ENCODE measurements around the gene DEPDC1.
A peak's percentile ranks its signal among the peaks of the same experiment; 100 is the strongest.
"Not testable (repeated sequence)": the region's sequence is repeated elsewhere in the genome, so short reads cannot be mapped to it uniquely, and the experiment has no call there.

DEPDC1 gene

DNA sequence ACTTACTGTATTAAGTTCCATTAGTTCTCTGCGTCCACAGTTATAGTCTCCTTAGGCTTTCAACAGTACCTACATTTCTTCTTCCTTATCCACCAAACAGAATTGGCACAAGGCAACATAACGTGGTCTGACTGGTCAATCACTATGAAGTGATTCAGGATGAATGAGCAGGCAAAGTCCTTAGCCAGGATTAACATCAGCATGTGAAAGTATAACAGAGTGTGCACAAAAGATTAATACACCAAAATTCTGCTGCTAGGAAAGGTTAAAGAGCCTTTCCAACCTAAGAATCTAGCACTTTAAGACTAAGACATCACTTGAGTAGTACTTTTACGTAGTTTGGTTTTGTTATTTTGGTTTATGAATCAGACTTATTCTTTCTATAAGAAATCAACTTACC lies 15.8 kb downstream of the DEPDC1 start (continued):
- no peak for TF ChIP-seq ZNF610 (tag by site-specific recombination; IDR thresholded peaks at IDR 0.05; ENCODE audit: borderline replicate concordance)
- TF ChIP-seq, protein P1, sequence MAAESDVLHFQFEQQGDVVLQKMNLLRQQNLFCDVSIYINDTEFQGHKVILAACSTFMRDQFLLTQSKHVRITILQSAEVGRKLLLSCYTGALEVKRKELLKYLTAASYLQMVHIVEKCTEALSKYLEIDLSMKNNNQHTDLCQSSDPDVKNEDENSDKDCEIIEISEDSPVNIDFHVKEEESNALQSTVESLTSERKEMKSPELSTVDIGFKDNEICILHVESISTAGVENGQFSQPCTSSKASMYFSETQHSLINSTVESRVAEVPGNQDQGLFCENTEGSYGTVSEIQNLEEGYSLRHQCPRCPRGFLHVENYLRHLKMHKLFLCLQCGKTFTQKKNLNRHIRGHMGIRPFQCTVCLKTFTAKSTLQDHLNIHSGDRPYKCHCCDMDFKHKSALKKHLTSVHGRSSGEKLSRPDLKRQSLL (tag by site-specific recombination; IDR thresholded peaks at IDR 0.05) = no peak

DNA sequence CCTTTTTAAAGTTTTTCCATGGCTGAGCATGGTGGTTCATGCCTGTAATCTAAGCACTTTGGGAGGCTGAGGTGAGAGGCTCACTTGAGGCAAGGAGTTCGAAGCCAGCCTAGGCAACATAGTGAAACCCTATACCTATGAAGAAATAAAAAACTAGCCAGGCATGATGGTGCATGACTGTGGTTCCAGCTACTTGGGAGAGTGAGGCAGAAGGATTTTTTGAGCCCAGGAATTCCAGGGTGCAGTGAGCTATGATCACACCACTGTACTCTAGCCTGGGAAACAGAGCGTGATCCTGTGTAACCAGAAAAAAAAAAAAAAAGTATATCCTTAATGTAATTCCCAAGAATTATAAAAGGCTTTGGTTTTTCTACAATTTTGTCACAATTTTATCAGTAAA lies 17.4 kb downstream of the DEPDC1 start:
- no peak for TF ChIP-seq ZNF610 (tag by site-specific recombination; IDR thresholded peaks at IDR 0.05; ENCODE audit: borderline replicate concordance)
- TF ChIP-seq ZNF654 (tag by site-specific recombination; IDR thresholded peaks at IDR 0.05; ENCODE audit: low read depth) = no peak
- TF ChIP-seq, protein P2, sequence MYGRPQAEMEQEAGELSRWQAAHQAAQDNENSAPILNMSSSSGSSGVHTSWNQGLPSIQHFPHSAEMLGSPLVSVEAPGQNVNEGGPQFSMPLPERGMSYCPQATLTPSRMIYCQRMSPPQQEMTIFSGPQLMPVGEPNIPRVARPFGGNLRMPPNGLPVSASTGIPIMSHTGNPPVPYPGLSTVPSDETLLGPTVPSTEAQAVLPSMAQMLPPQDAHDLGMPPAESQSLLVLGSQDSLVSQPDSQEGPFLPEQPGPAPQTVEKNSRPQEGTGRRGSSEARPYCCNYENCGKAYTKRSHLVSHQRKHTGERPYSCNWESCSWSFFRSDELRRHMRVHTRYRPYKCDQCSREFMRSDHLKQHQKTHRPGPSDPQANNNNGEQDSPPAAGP (tag by site-specific recombination; IDR thresholded peaks at IDR 0.05) = no peak

DNA sequence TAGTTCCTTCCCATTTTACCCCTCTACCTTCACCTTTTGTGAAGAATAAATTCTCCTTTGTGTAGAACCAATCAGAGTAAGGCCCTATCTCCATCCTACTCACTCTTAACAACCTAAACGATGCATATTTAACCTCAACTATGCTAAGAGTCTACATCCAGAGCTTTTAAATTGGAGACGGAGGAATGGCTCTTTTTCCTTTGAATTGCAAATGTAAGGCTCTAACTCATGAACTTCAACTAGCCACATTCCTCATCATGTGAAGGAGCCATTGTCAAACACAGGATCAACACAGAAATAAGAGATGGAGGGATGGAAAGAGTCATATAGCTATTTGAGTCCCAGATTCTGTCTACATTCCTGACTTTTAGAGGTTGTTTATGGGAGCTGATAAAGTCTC lies 18.2 kb downstream of the DEPDC1 start:
- peaks cover 51 to 84% of the 10 kb centered on the region in 2 experiments for H3K36me3 ChIP-seq (ENCODE audit: control insufficient read depth in 2 of 2, insufficient read depth in 1 of 2, low read length in 2 of 2)
- H3K27ac ChIP-seq (ENCODE audit: extremely low read depth, low read depth, low read length) = no peak overlapping the region
- H3K9me3 ChIP-seq (ENCODE audit: control insufficient read depth, insufficient read depth, low read depth, low read length) = no peaks in the 10 kb centered on the region
- TF ChIP-seq ZNF354C (tag by site-specific recombination; IDR thresholded peaks at IDR 0.05; ENCODE audit: borderline replicate concordance, low read depth) (no peak), HOXA7 (CRISPR knock-in tag; IDR thresholded peaks at IDR 0.05; ENCODE audit: borderline replicate concordance) (no peak)
- ChIA-PET POLR2A (interaction anchor here (1.8 kb wide), 1 partner anchor 17 kb away, joined by 6 read pairs; no protein-coding TSS in a partner anchor), CTCF (interaction anchor here (1.0 kb wide), 1 partner anchor 8 kb away, joined by 3 read pairs; no protein-coding TSS in a partner anchor)
- H3K4me1 ChIP-seq (ENCODE audit: control insufficient read depth, insufficient read depth, low read length) = no peaks in the 10 kb centered on the region
- H3K4me3 ChIP-seq (ENCODE audit: low read depth, low read length) = no peak overlapping the region

More for the DNA sequence above, 17.4 kb downstream of the DEPDC1 start:
- Histone ChIP-seq H3K4me3 (ENCODE audit: low read depth, low read length) (no peak overlapping the region), H3K9me3 (ENCODE audit: control insufficient read depth, insufficient read depth, low read depth, low read length) (no peaks in the 10 kb centered on the region), H3K36me3 (ENCODE audit: control insufficient read depth in 2 of 2, insufficient read depth in 1 of 2, low read length in 2 of 2) (peaks cover 59 to 87% of the 10 kb centered on the region in 2 experiments), H3K27ac (ENCODE audit: extremely low read depth, low read depth, low read length) (no peak overlapping the region), H3K4me1 (ENCODE audit: control insufficient read depth, insufficient read depth, low read length) (no peaks in the 10 kb centered on the region)
- CTCF ChIA-PET = interaction anchor here (0.6 to 1.3 kb wide), 3 partner anchors 18 to 1897 kb away, joined by 3 to 4 read pairs (median 3); partner anchors contain the start of gene DEPDC1
- POLR2A ChIA-PET = no interaction called here

DNA sequence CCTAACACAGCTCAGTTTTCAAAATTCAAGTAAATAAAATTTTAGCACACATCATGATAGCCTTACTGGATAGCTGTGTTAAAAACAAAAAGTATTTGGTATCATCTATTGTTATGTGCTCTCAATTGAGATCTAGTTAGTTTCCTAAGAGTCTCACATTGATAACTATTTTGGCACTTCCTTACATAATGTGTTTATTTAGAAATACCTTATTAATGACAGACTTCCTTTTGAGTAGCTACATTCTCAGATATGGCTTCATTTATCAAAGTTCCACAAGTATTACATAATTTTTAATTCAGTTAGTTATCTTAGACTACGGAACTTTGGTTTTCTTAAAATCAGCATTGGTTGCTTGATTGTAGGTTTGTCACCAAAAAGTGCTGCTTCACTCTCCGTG lies 20.3 kb downstream of the DEPDC1 start:
- POLR2A ChIA-PET; H3K9me3 ChIP-seq (ENCODE audit: control insufficient read depth, insufficient read depth, low read depth, low read length); H3K4me3 ChIP-seq (ENCODE audit: low read depth, low read length); H3K27ac ChIP-seq (ENCODE audit: extremely low read depth, low read depth, low read length); CTCF ChIA-PET; H3K4me1 ChIP-seq (ENCODE audit: control insufficient read depth, insufficient read depth, low read length): not testable (repeated sequence)
- H3K36me3 ChIP-seq (ENCODE audit: control insufficient read depth in 2 of 2, insufficient read depth in 1 of 2, low read length in 2 of 2) = peaks cover 40 to 63% of the 10 kb centered on the region in 2 experiments

DNA sequence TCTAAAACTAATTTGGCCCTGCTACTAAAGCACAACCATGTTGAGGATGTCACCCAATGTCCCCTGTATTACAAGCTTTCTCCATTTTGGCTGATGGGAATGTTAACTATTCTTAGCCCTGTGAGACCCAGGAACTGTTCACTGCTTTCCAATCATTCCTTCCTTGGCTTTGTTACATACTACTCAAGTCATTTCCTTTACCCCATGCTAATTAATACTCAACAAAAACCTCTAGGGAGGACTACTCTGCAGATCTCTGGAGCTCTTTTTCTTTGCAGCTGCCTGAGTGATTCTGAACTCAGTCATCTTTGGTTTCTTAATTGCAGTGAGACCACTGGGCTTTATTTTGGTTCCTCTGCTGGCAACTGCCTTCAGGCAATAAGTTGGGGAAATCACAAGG lies 23.8 kb downstream of the DEPDC1 start:
- H3K36me3 ChIP-seq (ENCODE audit: control insufficient read depth in 2 of 2, insufficient read depth in 1 of 2, low read length in 2 of 2) = peaks cover 14 to 29% of the 10 kb centered on the region in 2 experiments
- H3K27ac ChIP-seq (ENCODE audit: extremely low read depth, low read depth, low read length) = no peak overlapping the region
- no peaks in the 10 kb centered on the region for H3K4me1 ChIP-seq (ENCODE audit: control insufficient read depth, insufficient read depth, low read length)
- ChIA-PET POLR2A (no interaction called here), CTCF (interaction anchor here (0.5 to 1.7 kb wide), 2 partner anchors 1264 to 1791 kb away, joined by 3 to 4 read pairs; no protein-coding TSS in a partner anchor)
- H3K9me3 ChIP-seq (ENCODE audit: control insufficient read depth, insufficient read depth, low read depth, low read length) = no peaks in the 10 kb centered on the region
- no peak for TF ChIP-seq ZNF112 (tag by site-specific recombination; IDR thresholded peaks at IDR 0.05)
- no peak overlapping the region for H3K4me3 ChIP-seq (ENCODE audit: low read depth, low read length)

DNA sequence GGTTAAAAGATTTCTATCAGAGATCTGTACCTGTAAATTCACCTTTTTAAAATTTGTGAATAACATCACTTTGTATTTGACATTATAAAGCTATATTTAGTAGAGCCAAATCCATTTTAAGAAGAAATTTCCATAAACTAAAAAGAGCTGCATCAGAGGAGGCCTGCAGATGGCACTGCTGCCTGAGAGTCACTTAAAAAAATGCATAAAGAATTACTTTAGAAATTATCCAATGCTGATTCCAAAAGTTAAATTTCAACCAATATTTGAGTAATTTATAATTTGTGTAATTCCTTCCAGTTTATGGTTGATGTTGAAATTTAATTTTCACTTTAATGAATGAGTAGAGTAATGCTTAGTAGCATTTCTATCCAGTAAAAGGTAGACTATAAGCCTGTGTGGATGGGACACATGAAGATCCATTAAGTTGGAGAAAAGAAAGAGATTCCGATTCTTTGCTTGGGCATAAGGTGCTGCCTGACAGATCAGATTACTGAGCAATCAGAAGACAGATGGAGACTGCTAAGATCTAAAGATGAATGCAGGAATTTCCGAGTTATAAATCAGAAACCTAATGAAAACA lies 26.4 kb downstream of the DEPDC1 start:
- H3K9me3 ChIP-seq (ENCODE audit: control insufficient read depth, insufficient read depth, low read depth, low read length) = no peaks in the 10 kb centered on the region
- no peak overlapping the region for H3K27ac ChIP-seq (ENCODE audit: extremely low read depth, low read depth, low read length)
- H3K4me3 ChIP-seq (ENCODE audit: low read depth, low read length) = no peak overlapping the region
- H3K4me1 ChIP-seq (ENCODE audit: control insufficient read depth, insufficient read depth, low read length) = no peaks in the 10 kb centered on the region
- H3K36me3 ChIP-seq (ENCODE audit: control insufficient read depth in 2 of 2, insufficient read depth in 1 of 2, low read length in 2 of 2) = peaks cover 0 to 8% of the 10 kb centered on the region in 2 experiments; a peak in 1 of 3 replicates
- CTCF ChIA-PET = interaction anchor here (0.6 to 1.6 kb wide), 16 partner anchors 8 to 736 kb away, joined by 3 to 9 read pairs (median 3); no protein-coding TSS in a partner anchor
- POLR2A ChIA-PET = no interaction called here
- TF ChIP-seq ZNF561 (tag by site-specific recombination; IDR thresholded peaks at IDR 0.05; ENCODE audit: borderline replicate concordance) = no peak
- TF ChIP-seq ZNF654 (tag by site-specific recombination; IDR thresholded peaks at IDR 0.05; ENCODE audit: low read depth) = peak; percentile 62
- TF ChIP-seq, protein P3, sequence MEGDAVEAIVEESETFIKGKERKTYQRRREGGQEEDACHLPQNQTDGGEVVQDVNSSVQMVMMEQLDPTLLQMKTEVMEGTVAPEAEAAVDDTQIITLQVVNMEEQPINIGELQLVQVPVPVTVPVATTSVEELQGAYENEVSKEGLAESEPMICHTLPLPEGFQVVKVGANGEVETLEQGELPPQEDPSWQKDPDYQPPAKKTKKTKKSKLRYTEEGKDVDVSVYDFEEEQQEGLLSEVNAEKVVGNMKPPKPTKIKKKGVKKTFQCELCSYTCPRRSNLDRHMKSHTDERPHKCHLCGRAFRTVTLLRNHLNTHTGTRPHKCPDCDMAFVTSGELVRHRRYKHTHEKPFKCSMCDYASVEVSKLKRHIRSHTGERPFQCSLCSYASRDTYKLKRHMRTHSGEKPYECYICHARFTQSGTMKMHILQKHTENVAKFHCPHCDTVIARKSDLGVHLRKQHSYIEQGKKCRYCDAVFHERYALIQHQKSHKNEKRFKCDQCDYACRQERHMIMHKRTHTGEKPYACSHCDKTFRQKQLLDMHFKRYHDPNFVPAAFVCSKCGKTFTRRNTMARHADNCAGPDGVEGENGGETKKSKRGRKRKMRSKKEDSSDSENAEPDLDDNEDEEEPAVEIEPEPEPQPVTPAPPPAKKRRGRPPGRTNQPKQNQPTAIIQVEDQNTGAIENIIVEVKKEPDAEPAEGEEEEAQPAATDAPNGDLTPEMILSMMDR (tag by site-specific recombination; IDR thresholded peaks at IDR 0.05) = 0 out of 2 replicates have a peak, but pooled peaks have one; percentile 11

Data from HEK293 (cell line).